ENCODE results near the gene C2orf74.

C2orf74 gene

GRCh38 chr2:61196671-61197070 lies 34.7 kb downstream of the C2orf74 start:
- TF ChIP-seq CTCF (IDR thresholded peaks at IDR 0.05), result no peak
- TF ChIP-seq ZFX (IDR thresholded peaks at IDR 0.05; ENCODE audit: borderline replicate concordance), result no peak
- no peak overlapping the region; the same call in 1 of the 2 replicates for H3K27ac ChIP-seq

- no peak overlapping the region for H3K27ac ChIP-seq
- TF ChIP-seq ZFX (IDR thresholded peaks at IDR 0.05; ENCODE audit: borderline replicate concordance) (no peak), CTCF (IDR thresholded peaks at IDR 0.05) (no peak)
These were observed 43.1 kb downstream of the C2orf74 start for GRCh38 chr2:61205132-61205531.

GRCh38 chr2:61210332-61210981 lies 48.5 kb downstream of the C2orf74 start:
- TF ChIP-seq ZFX (IDR thresholded peaks at IDR 0.05; ENCODE audit: borderline replicate concordance), result no peak
- no peak for TF ChIP-seq CTCF (IDR thresholded peaks at IDR 0.05)
- no peak overlapping the region for H3K27ac ChIP-seq

- H3K27ac ChIP-seq, result no peak overlapping the region
- TF ChIP-seq ZFX (IDR thresholded peaks at IDR 0.05; ENCODE audit: borderline replicate concordance), result no peak
- TF ChIP-seq CTCF (IDR thresholded peaks at IDR 0.05), result no peak
These were observed 52.2 kb downstream of the C2orf74 start for GRCh38 chr2:61214171-61214570.

Data from 22Rv1 (cell line).